KMS-11 (cell line): ENCODE data around the gene CFAP53.

Experiments
- H2AFZ ChIP-seq: fragments of 200-600 bp; sonication (generic); 2 replicates; pipeline ENCODE4 v1.6.1; 2016; ENCODE audit warnings: antibody characterized with exemption, mixed run types, low read depth
- H3K27ac ChIP-seq: fragments of 200-600 bp; sonication (generic); 2 replicates; pipeline ENCODE4 v1.6.1; 2016; ENCODE audit warnings: mild to moderate bottlenecking, mixed run types
- H3K27me3 ChIP-seq: fragments of 200-600 bp; sonication (generic); 2 replicates; pipeline ENCODE4 v1.6.1; 2017; ENCODE audit warnings: mild to moderate bottlenecking, low read depth, mixed run types, moderate library complexity; ENCODE audit not compliant: insufficient read depth
- H3K36me3 ChIP-seq: fragments of 200-600 bp; sonication (generic); 2 replicates; pipeline ENCODE4 v1.6.1; 2017; ENCODE audit warnings: mild to moderate bottlenecking, mixed run types; ENCODE audit not compliant: insufficient read depth
- H3K4me1 ChIP-seq: fragments of 200-600 bp; sonication (generic); 2 replicates; pipeline ENCODE4 v1.6.1; 2016; ENCODE audit warnings: mild to moderate bottlenecking, low read depth, mixed run types; ENCODE audit not compliant: poor library complexity, severe bottlenecking
- H3K4me2 ChIP-seq: fragments of 200-600 bp; sonication (generic); 2 replicates; pipeline ENCODE4 v1.7.0; 2016; ENCODE audit warnings: mild to moderate bottlenecking, mixed run types
- H3K4me3 ChIP-seq: fragments of 200-600 bp; sonication (generic); IDR thresholded peaks from 2 replicates; pipeline ENCODE4 v1.6.1; 2017; ENCODE audit warnings: low read depth, low read length, mixed read lengths; ENCODE audit not compliant: insufficient read depth
- H3K79me2 ChIP-seq: fragments of 200-600 bp; sonication (generic); 2 replicates; pipeline ENCODE4 v1.6.1; 2016; ENCODE audit warnings: low read depth, mixed run types; ENCODE audit not compliant: insufficient read depth
- H3K9ac ChIP-seq: fragments of 200-600 bp; sonication (generic); 2 replicates; pipeline ENCODE4 v1.6.1; 2016; ENCODE audit warnings: mild to moderate bottlenecking, mixed run types
- H4K20me1 ChIP-seq: fragments of 200-600 bp; sonication (generic); 2 replicates; pipeline ENCODE4 v1.6.1; 2016; ENCODE audit warnings: mild to moderate bottlenecking, mixed run types; ENCODE audit not compliant: insufficient read depth
- TF ChIP-seq, protein P1 (sequence below): fragments of 200-600 bp; sonication (generic); conservative IDR thresholded peaks from 2 replicates; pipeline ENCODE4 v1.6.1; 2017; ENCODE audit warnings: low read depth, mild to moderate bottlenecking, antibody characterized with exemption, low read length, moderate library complexity, mixed read lengths

CFAP53 gene

DNA sequence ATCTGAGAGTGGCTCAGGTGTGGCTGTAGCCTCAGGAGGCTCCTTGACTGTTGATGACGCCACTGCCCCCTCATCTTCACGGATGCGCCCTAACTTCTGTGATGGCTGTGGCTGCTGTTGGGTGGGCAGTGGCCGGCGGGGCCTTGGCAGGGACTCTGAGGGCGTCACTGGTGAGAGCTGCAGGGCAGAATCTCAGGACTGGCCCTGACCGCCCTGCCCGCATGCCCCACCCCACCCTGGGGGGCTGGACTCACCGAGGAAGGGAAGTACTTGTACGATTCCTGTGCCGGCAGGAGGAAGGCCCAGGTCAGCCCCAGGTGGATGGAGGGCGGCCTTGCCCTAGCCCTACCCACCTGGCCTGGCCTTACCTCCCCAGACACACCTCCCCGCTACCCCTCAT is 18.8 kb upstream of the CFAP53 start:
- Histone ChIP-seq H3K4me2 (no peak overlapping the region), H2AFZ (no peak overlapping the region), H3K4me1 (peaks cover 26% of the 10 kb centered on the region), H3K27me3 (no peaks in the 10 kb centered on the region), H3K4me3 (no peak overlapping the region), H3K27ac (no peak overlapping the region), H3K36me3 (no peaks in the 10 kb centered on the region; the same call in 1 of the 2 replicates), H4K20me1 (no peaks in the 10 kb centered on the region), H3K79me2 (peaks cover 29% of the 10 kb centered on the region), H3K9ac (no peak overlapping the region)
- TF ChIP-seq, protein P1, sequence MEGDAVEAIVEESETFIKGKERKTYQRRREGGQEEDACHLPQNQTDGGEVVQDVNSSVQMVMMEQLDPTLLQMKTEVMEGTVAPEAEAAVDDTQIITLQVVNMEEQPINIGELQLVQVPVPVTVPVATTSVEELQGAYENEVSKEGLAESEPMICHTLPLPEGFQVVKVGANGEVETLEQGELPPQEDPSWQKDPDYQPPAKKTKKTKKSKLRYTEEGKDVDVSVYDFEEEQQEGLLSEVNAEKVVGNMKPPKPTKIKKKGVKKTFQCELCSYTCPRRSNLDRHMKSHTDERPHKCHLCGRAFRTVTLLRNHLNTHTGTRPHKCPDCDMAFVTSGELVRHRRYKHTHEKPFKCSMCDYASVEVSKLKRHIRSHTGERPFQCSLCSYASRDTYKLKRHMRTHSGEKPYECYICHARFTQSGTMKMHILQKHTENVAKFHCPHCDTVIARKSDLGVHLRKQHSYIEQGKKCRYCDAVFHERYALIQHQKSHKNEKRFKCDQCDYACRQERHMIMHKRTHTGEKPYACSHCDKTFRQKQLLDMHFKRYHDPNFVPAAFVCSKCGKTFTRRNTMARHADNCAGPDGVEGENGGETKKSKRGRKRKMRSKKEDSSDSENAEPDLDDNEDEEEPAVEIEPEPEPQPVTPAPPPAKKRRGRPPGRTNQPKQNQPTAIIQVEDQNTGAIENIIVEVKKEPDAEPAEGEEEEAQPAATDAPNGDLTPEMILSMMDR, result no peak

GRCh38 chr18:50284255-50284885 is 18.1 kb upstream of the CFAP53 start:
- TF ChIP-seq, protein P1, result no peak
- Histone ChIP-seq H3K27me3 (no peaks in the 10 kb centered on the region), H3K4me1 (peaks cover 33% of the 10 kb centered on the region), H4K20me1 (no peaks in the 10 kb centered on the region), H2AFZ (no peak overlapping the region), H3K27ac (no peak overlapping the region), H3K36me3 (no peaks in the 10 kb centered on the region; the same call in 1 of the 2 replicates), H3K79me2 (peaks cover 36% of the 10 kb centered on the region), H3K9ac (no peak overlapping the region), H3K4me3 (no peak overlapping the region), H3K4me2 (no peak overlapping the region)

DNA sequence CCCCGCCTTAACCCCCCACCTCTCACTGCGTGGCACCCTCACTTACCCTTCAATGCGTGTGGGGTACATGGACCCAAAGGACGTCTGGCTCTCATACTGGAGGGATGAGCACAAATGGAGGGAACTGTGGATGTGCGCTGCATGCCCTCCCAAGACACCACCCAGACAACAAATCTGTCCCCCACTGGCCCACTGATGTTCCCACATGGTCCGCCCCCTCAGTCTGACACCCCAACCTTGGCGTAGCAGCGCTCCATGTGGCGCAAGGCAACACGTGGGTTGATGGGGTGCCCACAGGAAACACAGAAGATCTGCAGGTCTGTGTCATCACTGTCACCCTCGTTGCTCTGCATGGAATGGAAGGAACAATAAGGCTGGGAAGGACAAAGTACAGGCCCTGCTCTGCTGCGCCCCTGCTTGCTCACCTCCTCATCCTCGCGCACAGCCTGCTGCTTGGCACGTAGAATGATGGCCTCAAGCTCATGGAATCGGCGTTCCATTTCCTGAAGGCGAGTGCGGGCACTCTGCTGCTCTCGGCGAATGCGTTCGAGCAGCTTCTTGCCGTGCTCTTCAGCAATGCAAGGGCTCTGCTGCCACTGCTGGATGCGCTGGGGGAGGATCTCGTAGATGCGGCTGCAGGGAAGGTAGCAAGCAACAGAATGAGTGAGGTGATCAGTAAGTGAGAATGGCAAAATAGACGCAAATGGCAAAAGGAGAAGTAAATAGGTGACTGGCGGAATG is 17.3 kb upstream of the CFAP53 start:
- Histone ChIP-seq H3K4me2 (no peak overlapping the region), H3K27me3 (no peaks in the 10 kb centered on the region), H4K20me1 (no peaks in the 10 kb centered on the region), H2AFZ (no peak overlapping the region), H3K9ac (no peak overlapping the region), H3K36me3 (no peaks in the 10 kb centered on the region; the same call in 1 of the 2 replicates), H3K4me1 (peaks cover 36% of the 10 kb centered on the region), H3K27ac (no peak overlapping the region), H3K79me2 (peaks cover 43% of the 10 kb centered on the region), H3K4me3 (no peak overlapping the region)
- TF ChIP-seq, protein P1, result no peak

GRCh38 chr18:50282521-50283335 is 16.4 kb upstream of the CFAP53 start:
- no peak overlapping the region for H3K27ac ChIP-seq
- H3K4me3 ChIP-seq, result peak overlapping the region; percentile 16
- H4K20me1 ChIP-seq, result no peaks in the 10 kb centered on the region
- TF ChIP-seq, protein P1, result no peak
- H3K4me2 ChIP-seq, result peak overlapping the region; percentile 98; the same call in 1 of the 2 replicates
- H3K27me3 ChIP-seq, result no peaks in the 10 kb centered on the region
- H3K36me3 ChIP-seq, result no peaks in the 10 kb centered on the region; the same call in 1 of the 2 replicates
- peaks cover 32% of the 10 kb centered on the region for H3K4me1 ChIP-seq
- peaks cover 45% of the 10 kb centered on the region for H3K79me2 ChIP-seq
- no peak overlapping the region for H2AFZ ChIP-seq
- no peak overlapping the region for H3K9ac ChIP-seq
